Astrocyte of the spinal cord (primary cell): ENCODE results near the gene KRT25.
A peak's percentile ranks its signal among the peaks of the same experiment; 100 is the strongest.

ENCODE experiments used
- DNase-seq: peaks from one replicate; pipeline ENCODE4 v3.0.0; 2011; ENCODE audit warnings: low read depth, low spot score
- H3K4me3 ChIP-seq: 2 replicates; pipeline ENCODE4 v1.5.1; 2011; ENCODE audit warnings: low read depth, mild to moderate bottlenecking, low read length, moderate library complexity
- CTCF ChIP-seq: IDR thresholded peaks from 2 replicates; pipeline ENCODE4 v1.5.1; 2012; ENCODE audit warnings: low read depth, mild to moderate bottlenecking, low read length, inconsistent platforms
- in situ Hi-C: cut with HindIII; loops from 2 replicates; pipeline ENCODE4 v1.10.0; 2017; ENCODE audit warnings: low sequenced_read_pairs

Gene KRT25

DNA sequence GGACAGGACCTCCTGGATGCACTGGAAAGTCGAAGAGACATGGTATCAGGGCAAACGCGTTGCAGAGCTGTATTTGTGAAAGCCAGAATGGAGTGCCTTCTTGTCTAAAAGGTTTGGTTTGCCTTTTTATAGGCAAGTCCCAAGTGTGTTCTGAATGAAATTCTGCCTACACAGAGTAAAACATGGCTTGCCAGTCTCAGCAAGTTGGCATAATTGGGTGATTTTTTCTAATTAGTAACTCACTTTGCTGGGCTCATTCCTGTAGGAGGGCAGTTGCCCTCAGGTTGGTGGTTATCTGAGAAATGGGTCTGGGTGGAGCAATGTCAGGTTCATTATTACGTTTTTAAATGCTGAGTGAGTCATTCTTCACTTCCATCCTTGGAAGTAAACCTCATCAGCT, at the start of gene KRT25:
TSS of gene KRT25 (minus strand) at position 101 of the 400 bp plus-strand sequence. CDS start at position 41, 60 bp downstream.
- H3K4me3 ChIP-seq, result no peak within 1 kb of the TSS
- no peak for TF ChIP-seq CTCF
- in situ Hi-C loops, result no loop called here
- no peak for DNase-seq

DNA sequence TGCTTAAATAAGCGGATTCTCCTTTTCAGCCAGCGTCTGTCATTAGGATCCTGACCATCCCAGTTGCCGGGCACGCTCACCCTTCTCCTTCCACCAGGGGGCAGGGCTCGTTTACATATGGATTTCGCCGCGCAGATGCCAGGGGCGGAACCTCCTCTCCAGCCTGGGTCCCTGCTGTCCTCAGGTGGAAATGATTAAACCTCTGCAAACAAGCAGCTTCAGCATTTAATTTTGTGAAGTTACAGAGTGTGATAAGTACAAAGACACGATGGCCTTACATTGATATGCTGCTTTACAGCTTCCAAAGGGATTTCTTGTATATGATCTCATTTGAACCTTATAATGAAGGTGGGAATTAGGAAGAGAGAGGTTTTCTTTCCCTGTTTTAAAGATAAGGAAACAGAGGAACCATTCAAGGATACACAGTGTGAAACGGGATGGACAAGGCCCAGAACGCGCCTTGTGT, 48.5 kb upstream of the KRT25 start:
- TF ChIP-seq CTCF, result peak; percentile 92
- in situ Hi-C loops, result no loop called here
- H3K4me3 ChIP-seq, result no peak overlapping the region
- peak; percentile 66 for DNase-seq

DNA sequence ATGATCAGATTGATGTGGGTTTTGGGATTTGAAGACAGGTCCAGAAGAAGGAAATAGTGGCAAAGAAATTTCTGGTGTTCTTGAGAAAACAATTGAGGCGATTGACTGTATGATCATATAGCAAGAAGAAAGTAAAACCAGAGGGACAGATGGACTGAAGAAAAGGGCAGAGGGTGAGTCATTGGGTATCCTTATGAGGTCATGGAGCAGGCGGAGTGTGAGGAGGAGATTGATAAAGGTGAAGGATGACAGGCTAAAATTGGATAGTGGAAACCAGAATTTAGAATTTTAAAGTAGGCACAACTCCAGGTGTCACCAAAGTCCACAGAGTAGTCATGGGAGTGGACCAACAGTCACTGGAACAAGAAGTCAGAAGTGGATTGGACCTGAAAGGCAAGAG, 46.0 kb upstream of the KRT25 start:
- no peak for TF ChIP-seq CTCF
- in situ Hi-C loops, result no loop called here
- no peak overlapping the region for H3K4me3 ChIP-seq
- no peak for DNase-seq

DNA sequence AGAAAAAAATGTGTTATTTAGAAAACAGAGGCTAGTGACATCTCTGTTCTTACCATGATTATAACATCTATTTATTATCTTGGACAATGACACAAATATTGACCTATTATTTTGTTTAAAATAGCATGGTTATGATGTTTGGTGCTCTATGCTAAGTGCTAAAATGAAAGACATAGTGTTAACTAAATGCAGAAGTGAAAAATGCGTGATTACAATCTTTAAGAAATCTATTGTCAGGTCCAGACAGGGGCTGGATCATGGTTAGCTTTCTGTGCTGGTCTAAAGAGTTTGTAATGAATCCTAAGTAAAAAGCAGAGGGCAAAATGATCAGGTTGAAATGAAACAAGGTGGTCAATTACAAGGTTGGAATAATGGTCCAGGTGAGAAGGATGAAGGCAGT, 45.2 kb upstream of the KRT25 start:
- no peak overlapping the region for H3K4me3 ChIP-seq
- DNase-seq, result no peak
- no peak for TF ChIP-seq CTCF
- in situ Hi-C loops, result no loop called here

DNA sequence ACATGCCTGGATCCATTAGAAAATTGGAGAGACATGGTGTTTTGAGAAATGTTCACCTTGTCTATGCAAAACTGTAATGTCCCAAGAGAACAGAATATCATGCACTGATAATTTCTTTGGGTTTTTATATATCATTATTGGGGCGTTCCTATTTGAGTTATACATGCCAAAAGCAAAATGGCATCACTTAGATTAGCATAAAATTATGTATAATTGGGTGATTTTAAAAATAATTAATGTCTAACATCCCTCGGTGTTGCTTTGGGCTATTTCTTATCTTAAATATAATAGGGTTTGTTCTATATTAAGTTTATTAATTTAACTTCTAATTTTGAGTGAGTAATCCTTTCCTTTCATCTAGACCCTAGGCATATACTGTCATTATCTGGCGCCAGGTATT, 44.7 kb upstream of the KRT25 start, which contains the start of gene KRT28:
TSS of gene KRT28 (minus strand) at position 101 of the 400 bp plus-strand sequence. CDS start at position 35, 66 bp downstream.
- DNase-seq, result no peak
- H3K4me3 ChIP-seq, result no peak within 1 kb of the TSS
- TF ChIP-seq CTCF, result no peak
- in situ Hi-C loops, result no loop called here

DNA sequence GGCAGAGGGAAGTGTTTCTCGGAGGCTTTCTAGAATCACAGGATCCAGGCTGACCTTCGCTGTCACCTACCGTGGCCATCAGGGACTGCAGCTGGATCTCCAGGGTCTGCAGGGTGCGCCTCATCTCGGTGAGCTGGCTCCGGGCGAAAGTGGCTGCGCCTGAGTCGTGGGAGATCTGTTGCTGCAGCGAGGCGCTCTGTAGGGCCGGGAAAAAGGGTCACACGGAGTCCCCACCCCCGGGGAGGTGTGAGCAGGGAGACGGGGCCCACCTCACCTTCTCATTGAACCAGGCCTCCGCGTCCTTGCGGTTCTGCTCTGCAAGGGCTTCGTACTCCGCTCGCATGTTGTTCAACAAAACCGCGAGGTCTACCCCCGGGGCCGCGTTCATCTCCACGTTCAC, 41.7 kb upstream of the KRT25 start:
- in situ Hi-C loops, result no loop called here
- no peak overlapping the region for H3K4me3 ChIP-seq
- no peak for TF ChIP-seq CTCF
- DNase-seq, result no peak
